Fibroblast of upper back skin (primary cell): ENCODE measurements around the gene SSBP4.
A peak's percentile ranks its signal among the peaks of the same experiment; 100 is the strongest.

Experiments
- DNase-seq: peaks from one replicate; pipeline ENCODE4 v3.0.0-alpha.2; 2013

Gene SSBP4

GRCh38 chr19:18434411-18435175, 15.4 kb downstream of the SSBP4 start:
- no peak for DNase-seq

- DNase-seq, result no peak
These were observed 16.1 kb downstream of the SSBP4 start for GRCh38 chr19:18435178-18435841.

DNA sequence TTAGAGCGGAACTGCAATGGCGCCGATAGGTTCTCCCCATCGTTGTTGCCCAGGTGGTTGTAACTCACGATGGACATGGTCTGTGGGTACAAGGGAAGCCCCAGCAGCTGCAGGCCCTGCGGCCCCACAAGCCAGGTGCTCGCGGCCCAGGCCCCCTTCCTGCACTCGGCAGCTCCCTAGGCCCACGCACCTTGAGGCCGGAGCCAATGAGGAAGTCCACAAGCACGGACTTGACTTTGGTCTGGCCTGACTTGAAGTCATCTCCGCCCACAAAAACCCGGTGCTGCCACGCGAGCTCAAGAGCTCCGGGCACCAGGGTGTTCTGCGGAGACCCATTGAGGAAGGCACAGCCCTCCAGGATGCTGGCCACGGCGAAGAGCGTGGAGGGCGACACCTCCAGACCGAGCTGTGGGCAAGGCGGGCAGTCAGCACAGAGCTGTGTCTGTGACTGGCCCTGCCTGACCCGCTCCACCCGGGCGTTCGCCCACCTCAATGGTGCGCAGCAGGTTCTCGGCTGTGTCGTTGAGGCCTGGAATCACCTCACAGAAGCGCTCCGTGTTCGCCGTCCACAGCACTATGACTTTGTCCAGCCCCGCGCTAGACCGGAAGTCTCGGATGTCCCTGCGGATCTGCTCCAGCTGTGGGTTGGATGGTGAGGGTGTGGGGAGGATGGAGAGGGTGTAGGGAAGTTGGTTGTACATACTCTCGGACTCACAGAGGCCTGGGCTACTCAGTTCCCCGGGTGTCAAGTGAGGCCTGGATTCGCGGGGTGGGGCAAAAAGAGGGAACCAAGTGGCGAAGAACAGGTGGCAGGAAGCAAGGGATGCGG, 16.9 kb downstream of the SSBP4 start:
- DNase-seq, result no peak

DNA sequence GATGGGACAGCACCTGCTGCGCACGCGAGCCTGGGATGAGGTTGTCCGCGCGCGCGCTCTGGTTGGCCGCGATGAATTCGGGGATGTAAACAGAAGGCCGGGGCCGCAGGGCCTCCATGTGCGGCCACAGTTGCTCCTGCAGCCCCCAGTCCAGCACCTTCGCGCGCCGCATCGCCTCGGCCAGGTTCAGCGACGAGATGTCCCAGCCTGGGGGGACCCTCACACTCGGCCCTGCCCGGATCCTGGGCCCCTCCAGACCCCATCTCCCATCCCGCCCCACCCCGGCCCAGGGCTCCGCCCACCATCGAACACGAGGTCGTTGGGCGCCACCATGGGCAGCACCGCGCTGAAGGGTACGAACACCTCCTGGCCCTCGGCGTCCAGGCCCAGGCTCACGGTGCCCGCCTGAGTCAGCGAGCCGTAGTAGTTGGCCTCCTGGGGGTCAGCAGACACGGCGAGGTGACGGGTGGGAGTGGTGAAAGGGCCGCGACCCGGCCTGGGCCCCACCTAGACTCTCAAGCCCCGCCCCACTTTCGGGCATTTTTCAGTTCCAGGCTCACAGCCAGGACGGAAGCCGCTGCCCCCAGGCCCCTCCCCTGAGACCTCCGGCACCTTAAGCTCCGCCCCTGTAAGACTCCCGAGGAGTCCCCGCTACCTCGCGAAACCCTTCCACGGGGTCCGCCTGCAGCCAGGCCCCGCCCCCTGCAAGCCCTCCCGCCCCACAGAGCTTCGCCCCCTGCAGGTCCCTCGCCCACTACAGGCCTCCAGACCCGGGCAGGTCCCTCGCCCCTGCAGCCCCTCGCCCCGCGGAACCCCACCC, 17.7 kb downstream of the SSBP4 start:
- DNase-seq, result peak; percentile 85

- no peak for DNase-seq
These were observed 18.5 kb downstream of the SSBP4 start, which contains the start of gene ISYNA1 for GRCh38 chr19:18437491-18438330. TSS of gene ISYNA1 (minus strand) at chr19:18438133. CDS start at chr19:18437979, 154 bp downstream.

GRCh38 chr19:18438331-18439024, 19.3 kb downstream of the SSBP4 start:
- no peak for DNase-seq

GRCh38 chr19:18439025-18439909, 20.1 kb downstream of the SSBP4 start:
- DNase-seq, result peak; percentile 82

- DNase-seq, result no peak
These were observed 20.7 kb downstream of the SSBP4 start for GRCh38 chr19:18439910-18440237.

DNA sequence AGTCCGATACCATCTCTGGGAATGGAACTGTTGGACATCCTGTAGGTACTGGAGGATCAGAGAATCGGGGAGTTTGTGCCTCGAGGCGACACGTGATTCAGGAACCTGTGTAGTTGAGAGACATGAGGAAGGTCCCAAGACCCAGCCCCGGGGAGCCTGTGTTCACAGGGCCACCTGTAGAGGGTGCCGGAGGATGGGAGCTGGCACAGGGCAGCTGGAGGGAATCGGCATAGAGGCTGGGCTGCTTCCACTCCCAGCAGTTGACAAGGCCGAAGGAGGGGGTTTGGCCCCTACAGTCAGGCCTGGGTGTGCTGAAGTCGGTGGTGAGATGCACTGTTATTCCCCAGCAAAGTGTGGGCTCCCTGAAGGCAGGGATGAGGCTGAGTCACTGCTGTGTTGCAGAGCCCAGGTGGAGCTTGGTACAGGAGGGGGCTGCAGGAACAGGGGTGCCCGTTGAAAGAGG, 21.2 kb downstream of the SSBP4 start:
- no peak for DNase-seq

DNA sequence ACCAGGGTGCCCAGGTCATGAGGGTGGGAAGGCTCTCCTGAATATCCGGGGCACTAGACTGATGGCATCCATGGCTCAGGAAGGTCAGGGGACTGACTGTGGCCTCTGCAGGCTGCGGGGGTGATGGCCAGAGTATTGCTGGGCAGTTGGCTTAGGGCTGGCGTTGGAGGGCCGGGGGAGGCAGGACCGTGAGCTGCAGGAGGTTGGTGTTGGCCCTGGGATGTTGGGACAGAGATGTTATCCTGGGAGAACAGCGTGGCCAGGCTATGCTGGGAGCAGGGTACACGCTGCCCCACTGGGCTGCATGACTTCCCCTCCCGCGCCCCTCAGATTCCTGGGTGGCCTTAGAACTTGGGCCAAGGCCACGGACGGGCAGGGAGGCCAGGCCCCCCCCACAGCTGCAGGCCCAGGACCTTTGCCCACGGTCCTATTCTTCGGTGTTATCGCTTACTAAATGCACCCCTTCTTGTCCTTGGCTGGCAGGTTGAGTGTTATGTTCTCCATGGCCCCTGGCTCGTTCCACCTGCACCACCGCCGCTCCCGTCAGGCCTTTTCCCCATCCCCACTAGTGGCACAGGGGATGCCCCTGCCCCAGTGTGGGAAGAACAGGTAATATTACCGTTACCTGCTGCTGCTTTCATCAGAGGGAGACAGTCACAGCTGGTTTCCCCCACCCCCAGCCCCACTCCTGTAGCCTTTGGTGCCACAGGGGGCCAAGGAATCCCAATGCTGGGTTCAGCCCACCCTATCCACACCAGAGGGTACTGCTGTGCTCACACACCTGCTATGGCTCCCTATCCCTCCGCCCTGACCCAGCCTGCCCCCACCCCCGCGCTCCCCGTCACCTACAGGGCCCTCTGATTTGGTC, 22.0 kb downstream of the SSBP4 start:
- DNase-seq, result no peak

DNA sequence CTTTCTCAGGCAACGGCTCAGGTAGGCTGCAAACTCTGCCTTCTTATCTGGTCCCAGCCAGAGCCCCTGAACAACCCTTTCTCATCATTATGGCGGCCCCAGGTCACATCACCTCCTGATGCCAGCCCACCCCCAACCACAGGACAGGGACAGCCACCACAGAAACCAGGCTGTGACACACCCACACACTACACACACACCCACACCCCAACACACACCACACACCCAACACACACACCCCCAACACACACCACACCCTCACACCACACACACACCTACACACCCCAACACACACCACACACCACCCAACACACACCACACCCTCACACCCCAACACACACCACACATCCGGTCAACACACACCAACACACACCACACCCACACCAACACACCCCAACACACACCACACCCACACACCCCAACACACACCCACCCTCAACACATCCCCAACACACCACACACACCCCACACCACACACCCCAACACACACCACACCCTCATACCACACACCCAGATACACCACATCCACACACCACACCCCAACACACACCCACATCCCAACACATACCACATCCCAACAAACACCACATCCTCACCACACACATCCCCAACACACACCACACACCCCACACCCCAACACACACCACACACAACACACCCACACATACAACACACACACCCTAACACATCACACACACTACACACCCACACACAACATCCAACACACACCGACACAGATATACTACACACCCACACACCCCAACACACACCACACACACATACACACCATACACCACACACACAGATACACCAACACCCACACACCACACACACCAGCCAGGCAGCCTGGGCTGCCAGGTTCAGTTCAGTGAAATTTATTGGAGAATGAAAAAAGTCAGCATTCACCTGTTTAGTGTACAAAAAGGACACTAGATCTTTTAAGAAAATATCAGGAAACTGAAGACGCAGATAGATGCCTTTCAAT, 22.9 kb downstream of the SSBP4 start:
- no peak for DNase-seq

DNA sequence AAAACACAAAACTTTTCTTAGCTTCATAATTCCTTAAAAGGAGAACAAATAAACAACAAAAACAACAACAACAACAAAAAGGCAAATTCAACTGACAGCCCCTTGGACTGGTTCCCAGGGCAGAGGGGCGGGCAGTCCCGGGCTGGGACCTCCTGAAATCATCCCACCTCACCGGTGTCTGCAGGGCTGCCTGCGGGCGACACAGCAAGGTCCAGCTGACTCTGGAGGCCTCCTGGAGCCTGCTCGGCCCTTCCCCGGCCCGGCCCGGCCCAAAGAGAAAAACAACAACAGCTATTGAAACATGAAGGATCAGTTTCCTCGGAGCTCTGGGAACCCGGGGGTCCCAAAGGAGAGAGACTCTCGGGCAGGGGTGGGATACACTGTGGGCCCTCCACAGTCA, 23.7 kb downstream of the SSBP4 start:
- no peak for DNase-seq

- no peak for DNase-seq
These were observed 24.2 kb downstream of the SSBP4 start for GRCh38 chr19:18443406-18443805.

GRCh38 chr19:18443831-18444230, 24.6 kb downstream of the SSBP4 start:
- DNase-seq, result no peak

DNA sequence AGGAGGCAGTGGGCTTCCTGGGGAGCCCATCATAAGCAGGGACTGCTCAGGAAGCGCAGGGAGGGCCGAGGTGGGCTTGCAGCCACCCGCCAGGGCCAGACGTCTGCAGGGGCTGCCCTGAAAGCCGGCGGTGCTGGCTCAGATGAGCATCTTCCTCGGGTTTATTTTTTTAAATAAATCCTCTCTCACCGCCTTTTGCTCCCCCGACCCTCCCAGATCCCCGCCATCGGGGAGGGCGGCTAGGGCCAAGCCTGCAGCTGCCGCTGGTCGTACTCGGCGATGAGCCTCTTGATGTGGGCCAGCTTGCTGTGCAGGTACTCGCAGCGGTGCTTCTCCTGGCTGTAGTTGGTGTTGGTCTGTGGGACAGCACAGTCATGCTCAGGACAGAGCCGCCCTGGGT, 25.3 kb downstream of the SSBP4 start:
- no peak for DNase-seq

DNA sequence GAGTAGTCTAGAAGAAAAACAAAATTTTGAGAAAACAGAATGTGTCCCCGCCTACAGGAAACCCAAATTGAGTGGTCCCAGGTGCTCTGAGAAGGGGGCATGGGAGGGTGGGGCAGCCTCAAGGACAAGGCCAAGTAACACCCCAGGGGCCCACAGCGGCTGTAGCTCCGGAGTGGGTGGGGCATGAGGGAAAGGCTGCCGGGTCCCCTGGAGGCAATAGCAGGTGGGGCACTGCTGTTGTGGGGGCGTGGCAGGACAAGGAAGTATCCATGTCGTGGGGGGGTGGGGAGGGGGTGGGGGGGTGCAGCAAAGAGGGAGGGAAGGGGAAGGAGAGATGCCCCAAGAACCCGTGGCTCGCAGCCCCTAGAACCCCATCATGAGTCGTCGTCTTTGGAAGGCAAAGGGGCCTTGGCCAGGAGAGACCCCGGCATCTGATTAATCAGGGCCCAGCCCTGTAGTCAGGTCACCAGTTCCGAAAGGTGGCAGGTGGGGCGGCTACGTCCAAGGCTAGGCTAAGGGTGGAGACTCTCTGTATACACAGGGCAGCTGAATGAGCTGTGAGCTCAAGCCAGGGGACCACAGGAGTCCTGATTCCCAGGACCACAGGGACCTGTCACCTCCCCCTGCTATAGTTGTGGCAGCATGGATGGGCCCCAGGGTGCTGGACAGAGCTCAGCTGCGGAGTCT, 26.2 kb downstream of the SSBP4 start:
- DNase-seq, result no peak
